NCI-H128 (cell line): Measurements from ENCODE around the gene TSPAN15.

Source experiments
- DNase-seq: peaks from one replicate; lab custom pipeline; 2025; ENCODE audit not compliant: unreplicated experiment; lab: John Stamatoyannopoulos, UW

Gene TSPAN15

DNA sequence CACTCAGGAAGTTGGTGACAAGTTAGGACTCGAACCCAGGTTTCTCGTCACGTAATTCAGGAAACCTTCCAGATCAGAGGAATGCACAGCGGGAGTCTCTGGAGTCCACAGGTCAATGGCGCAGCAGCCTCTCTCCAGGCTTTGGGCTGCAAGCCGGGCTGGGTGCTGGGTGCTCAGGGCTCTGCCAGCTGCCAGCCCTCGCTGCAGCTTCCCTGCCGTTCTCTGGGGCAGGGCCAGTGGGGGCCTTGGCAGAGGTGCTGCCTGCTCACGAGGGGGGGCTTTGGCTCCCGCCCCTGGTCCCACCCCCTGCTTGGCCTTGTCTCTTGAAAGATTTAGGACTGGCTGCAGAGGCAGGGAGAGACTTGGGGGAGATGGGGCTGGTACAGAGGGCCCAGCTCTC lies 34.6 kb upstream of the TSPAN15 start, which contains the start of gene TACR2:
Gene TACR2, minus strand, starts transcription at position 224 of the 400 bp plus-strand sequence. CDS start 595 bp downstream, outside the sequence.
- DNase-seq = no peak

DNA sequence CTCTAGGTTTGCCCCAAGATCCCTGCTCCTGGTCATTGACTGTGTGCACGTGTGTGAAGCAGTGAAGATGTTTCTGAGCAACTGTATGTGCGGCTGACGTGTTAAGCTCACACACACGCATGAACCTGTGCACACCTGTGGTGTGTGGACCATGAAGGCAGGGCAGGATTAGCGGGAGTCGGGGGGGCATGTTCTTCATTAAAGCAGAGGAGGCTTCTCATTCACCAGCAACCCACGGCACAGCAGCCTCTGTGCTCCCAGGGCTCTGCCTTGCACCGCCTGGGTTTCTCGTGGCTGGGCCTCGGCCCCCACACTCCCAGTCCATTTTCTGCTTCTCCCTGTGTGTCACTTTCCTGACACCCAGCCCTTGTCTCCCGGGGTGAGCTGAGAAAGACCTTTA lies 33.7 kb upstream of the TSPAN15 start:
- DNase-seq = no peak

DNA sequence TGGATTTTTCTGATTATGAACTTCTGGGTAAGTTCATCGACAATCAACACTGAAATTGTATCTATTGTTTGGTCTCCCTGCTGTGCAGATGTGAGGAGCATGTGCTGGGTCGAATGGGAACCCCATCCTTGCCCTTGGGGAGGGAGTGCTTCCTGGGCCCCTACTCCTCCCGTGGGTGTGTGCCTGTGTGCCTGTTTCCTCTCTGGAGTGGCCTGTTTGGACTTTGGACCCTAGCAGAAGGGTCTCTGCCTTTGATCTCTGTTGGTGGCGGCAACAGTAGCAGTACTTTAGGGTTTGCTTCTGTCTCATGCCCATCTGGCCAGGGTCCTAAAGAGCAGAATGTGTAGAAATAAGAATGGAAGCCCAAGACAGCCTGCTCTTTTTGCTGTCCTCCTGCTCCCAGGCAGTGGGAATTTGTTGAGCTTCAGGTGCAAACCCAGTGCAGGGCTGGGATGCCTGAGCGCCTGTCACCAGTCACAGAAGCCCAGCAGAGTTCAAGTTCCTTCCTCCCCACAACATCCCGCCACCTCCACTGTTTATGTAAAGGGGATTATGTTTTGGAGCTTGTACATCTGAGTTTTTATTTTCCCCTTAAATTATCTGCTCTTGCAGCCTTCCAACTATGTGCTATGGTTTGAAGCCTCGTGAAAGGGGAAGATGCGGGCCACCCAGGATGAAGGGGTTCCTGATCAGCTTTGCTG lies 33.1 kb upstream of the TSPAN15 start:
- no peak for DNase-seq

DNA sequence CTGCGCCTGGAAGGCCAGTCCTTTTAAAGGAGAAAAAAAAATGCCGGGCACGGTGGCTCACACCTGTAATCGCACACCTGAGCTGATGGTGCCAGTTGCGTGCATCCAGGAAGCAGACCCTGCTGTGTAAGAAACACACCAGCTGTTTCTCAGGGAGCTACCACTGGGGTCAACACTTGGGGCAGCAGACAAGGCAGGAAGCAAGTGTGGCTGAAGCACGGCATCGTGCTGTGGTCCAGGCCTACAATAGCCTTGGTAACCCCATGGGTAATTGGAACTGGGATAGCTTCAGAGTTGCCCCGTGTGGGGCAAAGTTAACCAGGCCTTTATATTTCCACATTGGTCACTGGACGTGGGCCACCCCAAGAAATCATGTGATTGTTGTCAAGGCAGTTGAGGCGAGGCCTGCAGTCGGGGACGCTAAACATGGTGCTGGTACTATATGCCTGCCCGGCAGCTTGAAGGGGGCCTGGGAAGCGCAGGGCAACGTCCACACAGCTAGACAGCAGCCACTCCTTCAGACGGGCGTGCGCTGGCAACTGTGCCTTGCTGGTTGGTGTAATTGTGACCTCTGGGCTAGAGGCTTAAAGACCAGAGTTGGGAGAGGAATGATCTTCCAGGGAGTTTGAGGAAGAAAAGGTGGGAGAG lies 32.0 kb upstream of the TSPAN15 start:
- no peak for DNase-seq

DNA sequence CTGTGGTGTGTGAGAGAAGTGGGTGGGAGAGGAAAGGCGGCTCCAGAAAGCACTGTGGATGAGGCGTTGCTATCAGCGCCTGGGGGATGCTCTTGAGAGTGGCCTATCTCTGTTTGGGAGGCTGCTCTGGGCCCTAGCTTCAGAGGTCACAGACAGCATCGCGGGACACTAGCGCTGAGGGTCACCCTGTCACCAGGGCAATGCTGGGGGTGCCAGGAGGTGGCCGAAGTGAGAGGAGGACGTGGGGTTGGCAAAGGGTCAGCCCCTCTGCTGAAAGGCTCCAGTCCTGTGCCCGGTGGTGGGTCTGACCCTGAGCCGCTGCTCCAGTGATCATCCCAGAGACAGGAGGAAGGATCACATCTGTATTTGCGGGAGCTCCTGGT lies 31.5 kb upstream of the TSPAN15 start:
- no peak for DNase-seq

DNA sequence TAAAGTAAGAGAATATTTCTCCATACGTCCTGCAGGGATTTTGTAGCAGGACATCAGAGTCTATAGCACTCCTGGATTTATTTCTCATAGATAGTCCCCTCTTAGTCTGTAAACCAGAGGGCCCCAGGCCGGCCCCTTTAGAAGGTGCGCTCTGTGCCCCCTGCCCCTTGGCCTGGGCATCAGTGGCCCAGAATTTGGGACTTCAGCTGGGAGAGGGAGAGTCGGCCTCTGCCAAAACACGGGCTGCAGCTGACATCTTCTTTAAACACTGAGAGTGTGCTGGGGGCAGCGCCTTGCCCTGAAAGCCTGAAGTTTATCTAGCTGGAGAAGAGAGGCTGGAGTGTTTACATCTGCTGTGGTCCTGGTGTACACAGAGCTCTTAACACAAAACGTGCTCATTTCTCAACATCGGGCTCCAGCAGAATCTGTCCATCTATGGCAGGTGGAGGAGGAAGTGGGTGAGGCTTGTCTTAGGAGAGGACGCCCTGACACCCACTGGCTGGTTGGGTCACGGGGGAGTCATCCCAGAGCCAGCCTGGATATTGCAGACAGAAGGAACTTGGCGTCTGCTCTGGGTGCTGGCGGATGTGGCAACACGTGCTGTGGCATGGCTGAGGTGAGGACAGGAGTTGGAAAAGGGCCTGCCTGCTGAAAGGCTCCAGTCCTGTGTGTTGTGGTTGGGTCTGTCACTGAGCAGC lies 29.5 kb upstream of the TSPAN15 start:
- peak; percentile 0 for DNase-seq

DNA sequence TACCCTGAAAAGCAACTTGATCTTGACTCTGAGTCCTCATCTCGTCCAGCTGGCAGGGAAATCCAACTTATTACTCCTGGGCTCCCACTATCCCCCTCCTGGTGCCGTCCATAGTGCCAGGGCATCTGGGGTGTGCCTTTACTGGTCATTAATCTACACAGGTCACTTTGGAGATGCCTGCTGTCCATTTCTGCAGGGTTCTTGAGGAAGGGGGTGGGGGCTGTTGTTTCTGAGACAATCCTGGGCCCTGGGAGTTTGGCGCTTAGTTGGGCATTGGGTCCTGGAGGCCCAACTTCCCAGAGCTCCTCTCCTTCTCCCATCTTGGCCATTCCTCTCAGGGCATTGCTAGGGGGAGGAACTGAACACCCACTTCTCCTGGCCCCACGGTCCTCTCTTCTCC lies 28.6 kb upstream of the TSPAN15 start:
- no peak for DNase-seq

DNA sequence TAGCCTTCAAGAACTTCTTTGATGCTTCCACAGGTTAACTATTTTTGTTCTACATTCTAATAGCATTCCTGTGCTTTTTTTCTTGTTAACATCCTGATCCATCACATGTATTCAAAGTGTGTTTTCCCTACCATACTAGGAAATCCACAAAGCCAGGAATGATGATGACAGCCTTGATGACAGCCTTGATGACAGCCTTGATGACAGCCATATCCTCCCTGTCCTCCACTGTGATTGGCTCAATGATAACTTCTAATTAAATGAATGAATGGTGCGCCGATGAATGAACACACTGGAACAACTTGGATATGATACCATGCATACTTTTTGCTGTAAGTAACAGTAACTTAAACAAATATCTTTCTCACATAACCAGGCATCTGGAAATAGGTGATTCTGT lies 26.2 kb upstream of the TSPAN15 start:
- no peak for DNase-seq

DNA sequence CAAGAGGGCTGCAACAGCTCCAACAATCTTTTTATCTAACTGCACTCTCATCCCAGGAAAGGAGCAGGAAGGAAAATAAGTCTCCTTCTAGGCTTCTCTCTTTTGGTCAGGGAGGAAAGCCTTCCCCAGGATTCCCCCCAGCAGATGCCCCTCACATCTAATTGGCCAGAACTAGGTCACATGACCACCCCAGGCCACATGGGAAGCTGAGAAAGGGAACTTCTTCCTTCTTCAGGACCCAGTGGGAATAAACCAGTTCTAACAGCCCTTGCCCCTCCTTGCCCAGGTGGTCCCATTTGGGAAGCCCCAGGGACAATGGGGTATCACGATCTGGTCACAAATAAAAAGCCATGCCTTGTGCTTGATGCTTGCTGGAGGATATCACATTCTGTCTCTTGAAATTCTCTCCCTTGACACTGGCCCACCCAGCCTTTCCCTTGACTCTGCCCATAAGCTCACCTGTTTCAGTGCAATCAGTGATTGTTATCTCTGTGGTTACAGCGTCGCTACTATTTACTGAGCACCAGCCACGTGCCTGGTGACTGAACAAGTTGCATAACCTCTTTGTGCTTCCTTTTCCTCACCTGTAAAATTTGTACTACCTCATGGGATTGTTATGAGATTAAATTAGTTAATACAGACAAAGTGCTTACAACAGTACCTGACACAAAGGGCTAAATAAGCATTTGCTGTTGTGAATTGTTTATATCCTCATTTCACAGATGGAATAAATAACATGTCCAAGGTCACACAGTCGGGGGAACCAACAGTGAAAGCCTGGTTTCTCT lies 25.6 kb upstream of the TSPAN15 start:
- DNase-seq = no peak

DNA sequence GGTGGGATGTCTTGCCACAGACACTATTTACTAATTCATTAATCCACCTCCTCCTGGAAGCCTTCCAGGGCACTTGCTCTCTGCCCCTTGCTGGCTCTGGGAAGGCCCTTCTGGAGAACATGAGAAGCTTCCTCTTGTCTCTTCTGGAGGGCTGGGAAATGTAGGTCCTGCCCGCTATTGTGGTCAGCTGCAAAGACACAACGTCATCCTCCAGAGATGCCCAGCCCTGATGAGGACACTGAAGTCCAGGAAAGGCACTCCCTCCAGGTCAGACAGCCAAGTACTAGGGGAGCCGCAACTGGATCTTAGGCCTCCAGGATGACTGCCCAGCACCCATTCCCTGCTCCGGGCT lies 24.9 kb upstream of the TSPAN15 start:
- DNase-seq = no peak

DNA sequence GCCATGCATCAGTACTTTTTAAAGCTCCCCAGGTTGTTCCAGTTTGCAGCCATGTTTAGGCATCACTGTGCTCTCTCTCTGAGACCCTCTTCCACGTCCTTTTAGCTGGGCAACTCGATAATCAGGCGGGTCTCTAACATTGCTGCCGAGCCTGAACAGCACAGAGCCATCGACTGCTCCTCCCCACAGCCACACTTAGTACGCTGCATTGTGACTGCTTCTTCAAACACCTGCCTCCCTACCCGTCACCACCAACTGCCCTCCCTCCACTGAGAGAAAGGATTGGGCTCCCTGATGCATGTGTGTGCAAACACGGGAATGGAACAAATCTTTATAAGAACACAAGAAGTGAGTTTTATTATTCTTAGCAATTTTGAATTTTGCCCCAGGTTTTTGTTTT lies 23.1 kb upstream of the TSPAN15 start:
- no peak for DNase-seq

DNA sequence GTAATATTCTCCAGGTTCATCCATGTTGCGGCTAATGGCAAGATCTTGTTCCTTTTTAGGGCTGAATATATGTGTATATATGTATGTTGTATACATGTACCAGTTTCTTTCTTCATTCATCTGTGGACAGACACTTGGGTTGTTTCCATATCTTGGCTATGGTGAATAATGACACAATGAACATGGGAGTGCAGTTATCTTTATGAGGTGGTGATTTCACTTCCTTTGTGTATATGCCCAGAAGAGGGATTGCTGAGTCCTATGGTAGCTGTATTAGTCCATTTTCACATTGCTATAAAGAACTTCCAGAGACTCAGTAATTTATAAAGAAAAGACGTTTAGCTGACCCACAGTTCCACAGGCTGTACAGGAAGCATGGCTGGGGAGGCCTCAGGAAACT lies 17.1 kb upstream of the TSPAN15 start:
- no peak for DNase-seq

DNA sequence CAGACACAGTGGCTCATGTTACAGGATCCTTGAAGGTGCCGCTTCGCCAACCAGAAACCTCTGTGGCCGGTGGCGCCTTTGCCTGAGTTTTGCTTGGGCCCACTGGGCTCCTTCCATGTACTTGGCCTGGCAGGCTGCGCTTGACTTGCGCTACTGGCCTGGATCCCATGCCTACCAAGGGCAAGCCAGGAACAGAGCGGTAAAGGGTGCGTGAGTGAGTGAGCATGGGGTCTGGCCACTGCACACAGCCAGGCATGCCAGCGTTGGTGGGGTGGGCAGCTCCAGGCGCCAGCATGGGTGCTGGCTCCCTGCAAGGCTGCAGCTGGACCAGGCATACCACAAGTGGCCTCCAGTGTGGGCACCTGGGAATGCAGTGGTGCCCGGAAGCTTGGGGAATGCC lies 16.3 kb upstream of the TSPAN15 start:
- DNase-seq = no peak

DNA sequence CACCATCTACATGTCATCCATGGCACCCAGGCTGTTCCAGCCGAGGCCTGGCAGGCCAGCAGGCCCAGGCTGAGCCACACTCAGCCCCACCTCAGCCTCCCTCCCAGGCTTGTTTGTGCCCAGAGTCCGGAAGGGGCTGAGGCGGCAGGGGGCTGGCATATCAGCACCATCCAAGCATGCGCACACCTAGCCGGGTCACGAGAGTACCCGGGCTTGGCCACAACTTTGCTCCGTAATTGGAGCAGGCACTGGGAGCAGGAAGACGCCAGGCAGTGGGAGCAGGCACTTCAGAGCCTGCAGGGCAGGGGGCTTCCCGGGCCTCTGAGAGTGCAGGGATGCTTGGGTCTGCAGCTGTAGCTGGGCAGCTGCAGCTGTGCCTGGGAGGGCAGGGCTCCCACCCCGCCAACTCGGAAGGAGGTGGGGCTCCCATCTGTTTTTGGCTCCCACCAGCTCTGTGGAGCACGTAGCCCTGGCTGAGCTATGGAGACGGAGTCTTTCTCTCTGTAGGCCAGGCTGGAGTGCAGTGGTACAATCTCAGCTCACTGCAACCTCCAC lies 15.2 kb upstream of the TSPAN15 start:
- no peak for DNase-seq

DNA sequence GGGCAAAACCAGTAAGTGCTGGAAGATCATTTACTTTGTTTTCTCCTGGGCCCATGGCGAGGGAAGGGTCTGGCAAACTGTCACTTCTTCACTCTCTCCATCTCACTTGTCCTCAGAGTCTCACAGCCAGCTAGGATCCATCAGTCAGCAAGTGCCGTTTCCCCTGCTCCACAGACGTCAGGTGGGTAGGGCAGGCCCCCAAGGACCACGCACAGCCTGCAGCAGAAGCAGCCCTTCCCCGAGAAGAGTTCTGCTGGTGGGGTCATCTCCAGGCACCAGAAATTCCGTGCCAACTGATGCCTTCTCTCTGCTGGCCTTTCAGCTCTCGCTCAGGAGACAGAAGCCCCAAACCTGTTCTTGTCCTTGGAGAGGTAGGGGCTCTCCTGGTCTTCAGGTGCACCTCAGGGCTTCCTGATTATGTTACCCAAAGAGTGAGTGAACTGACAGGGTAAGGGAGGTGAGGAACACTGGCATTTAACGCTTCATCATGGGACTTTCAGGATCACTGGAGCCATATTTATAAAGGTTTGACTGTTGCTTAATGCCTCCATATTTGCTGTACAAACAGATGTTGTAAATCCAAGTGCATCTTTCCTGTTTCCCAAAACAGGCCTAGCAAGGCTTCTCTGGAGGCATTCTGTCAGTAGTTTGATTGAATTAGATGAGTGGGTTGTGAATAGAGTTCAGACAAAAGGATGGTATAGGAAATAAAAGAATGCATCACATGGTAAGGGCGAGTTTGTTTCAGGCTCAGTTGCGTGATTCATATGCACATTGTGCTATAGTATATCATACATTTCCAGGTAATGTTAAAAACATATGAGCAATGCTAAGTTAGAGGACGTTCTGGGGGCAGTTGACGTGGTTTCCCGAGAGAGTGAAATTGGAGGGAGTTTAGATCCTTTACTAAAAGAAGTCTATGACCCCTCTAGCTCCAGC lies 13.7 kb upstream of the TSPAN15 start:
- no peak for DNase-seq

DNA sequence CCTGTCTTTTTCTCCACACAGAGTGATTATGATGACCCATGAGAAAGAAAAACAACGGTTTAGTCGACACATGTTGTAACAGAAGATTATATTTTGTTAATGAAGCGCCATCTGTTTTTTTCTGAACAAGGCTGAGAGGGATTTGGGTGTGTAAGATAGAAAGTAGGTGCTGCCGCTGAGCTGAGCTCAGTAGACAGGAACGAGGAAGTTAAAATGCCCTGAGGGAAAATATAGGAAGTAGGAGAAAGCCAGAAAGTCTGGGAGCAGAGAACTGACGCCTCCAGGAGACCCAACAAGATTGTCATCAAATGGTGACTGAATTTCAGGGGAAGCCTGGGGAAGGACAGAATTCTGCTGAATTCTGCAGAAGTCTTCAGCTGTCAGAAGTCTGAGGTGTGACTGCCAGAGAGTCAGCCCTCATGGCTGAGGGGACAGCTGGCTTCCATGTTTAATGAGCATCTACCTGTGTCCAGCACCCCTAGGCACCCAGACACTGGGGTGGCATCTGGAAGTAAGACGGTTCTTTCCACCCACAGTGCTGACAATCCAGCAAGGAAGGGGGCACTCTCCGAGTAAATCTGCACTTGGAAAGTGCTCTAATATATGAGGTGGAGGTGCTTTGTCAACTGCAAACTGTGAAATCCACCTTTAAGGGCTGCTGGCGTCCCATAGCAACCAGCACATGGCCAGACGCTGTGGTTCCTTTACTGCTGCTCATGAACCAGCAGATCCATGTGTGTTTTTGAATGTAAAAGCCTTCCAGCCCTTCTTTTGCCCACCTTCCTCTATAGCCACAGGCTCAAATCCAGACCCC lies 12.5 kb upstream of the TSPAN15 start:
- no peak for DNase-seq

DNA sequence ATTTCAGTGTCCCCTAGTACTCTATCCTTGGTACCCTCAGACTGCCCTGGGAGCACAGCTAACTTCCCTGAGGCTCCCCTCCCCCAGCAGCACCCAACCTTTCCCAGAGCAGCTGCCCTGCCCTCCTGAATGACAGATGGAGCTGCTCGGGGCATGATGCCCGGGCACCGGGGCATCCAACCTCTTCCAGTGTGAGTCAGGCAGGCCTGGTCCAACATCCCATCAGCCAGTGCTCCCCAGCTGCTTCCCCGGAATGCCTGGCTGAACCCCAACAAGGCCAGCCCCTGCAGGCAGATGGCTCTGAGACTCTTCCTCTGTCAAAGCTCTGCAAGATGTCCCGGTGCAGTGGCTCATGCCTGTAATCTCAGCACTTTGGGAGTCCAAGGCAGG lies 11.9 kb upstream of the TSPAN15 start:
- DNase-seq = no peak

DNA sequence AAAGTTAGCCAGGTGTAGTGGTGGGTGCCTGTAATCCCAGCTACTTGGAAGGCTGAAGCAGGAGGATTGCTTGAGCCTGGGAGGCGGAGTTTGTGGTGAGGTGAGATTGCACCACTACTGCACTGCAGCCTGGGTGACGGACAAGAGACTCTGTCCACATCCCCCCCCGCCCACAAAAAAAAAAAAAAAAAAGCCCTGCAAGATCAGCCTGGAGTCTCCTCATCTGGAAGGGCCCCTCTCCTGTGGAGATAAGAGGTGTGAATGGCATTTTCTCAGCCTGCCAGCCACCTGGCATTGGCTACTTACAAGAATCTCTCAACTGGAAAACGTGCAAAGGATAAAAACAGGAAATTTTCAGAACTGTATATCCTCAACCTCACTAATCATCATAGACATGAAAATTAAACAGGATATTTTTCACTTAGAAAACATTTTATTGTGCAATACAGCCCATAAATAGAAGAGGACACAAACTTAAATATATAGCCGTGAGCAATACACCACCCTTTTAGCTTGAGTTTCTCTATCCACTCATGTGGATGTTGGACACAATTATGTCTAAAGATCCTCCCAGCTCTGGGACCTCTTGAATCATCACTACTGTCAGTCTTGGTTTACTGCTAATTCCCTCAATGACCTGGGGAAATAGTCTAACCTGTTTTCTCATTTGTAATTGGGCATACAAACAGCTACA lies 11.3 kb upstream of the TSPAN15 start:
- DNase-seq = no peak

DNA sequence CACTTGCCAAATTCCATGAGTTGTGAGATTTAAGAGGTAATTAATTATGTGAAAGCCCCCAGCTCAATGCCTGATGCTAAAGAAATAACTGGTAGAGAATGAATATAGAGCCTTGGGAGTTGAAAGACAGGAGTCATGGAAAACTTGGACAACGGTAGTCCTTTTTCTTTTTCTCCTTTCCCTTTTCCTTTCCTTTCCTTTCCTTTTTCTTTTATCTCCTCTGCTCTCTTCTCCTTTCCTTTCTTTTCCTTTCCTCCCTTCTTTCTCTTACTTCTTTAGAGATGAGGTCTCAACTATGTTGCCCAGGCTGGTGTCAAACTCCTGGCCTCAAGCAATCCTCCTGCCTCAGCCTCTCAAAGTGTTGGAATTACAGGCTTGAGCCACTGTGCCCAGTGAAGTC lies 7.9 kb upstream of the TSPAN15 start:
- DNase-seq = no peak
